HepG2 (cell line): ENCODE data around the gene FOXA1. TPM values are rescaled to one million over a fixed set of nuclear protein-coding genes. Genes with fewer than 3 reads are reported as not detected.
A peak's percentile ranks its signal among the peaks of the same experiment; 100 is the strongest.

Experiments used
- CHCHD3 ChIP-seq: sonication (generic); formaldehyde crosslinking; IDR thresholded peaks from 2 replicates; pipeline ENCODE4 v1.8.0; 2022; ENCODE audit warnings: mild to moderate bottlenecking, missing genetic modification reagents, moderate library complexity
- GATAD2A ChIP-seq: IDR thresholded peaks from 2 replicates; pipeline ENCODE4 v1.6.1; 2016
- POGZ ChIP-seq: sonication (generic); formaldehyde crosslinking; IDR thresholded peaks from 2 replicates; pipeline ENCODE4 v1.4.0; 2020; ENCODE audit warnings: mild to moderate bottlenecking, missing genetic modification reagents
- THYN1 ChIP-seq: sonication (generic); formaldehyde crosslinking; IDR thresholded peaks from 2 replicates; pipeline ENCODE4 v1.8.1; 2023; ENCODE audit warnings: low read depth, mild to moderate bottlenecking, moderate library complexity, missing genetic modification reagents, borderline replicate concordance
- ZMYM4 ChIP-seq: sonication (generic); formaldehyde crosslinking; IDR thresholded peaks from 2 replicates; pipeline ENCODE4 v1.8.1; 2023; ENCODE audit warnings: mild to moderate bottlenecking, missing genetic modification reagents
- ZNF317 ChIP-seq: sonication (generic); formaldehyde crosslinking; IDR thresholded peaks from 2 replicates; pipeline ENCODE4 v1.5.0; 2020; ENCODE audit warnings: mild to moderate bottlenecking, missing genetic modification reagents
- ZNF350 ChIP-seq: sonication (generic); formaldehyde crosslinking; IDR thresholded peaks from 2 replicates; pipeline ENCODE4 v1.4.0; 2020; ENCODE audit warnings: mild to moderate bottlenecking, low read depth, missing genetic modification reagents, borderline replicate concordance
- ZNF672 ChIP-seq: sonication (generic); formaldehyde crosslinking; IDR thresholded peaks from 2 replicates; pipeline ENCODE4 v1.8.1; 2022; ENCODE audit warnings: missing genetic modification reagents
- ZNF710 ChIP-seq: sonication (generic); formaldehyde crosslinking; IDR thresholded peaks from 2 replicates; pipeline ENCODE4 v1.5.0; 2020; ENCODE audit warnings: mild to moderate bottlenecking, missing genetic modification reagents, borderline replicate concordance
- polyA plus RNA-seq, 8 experiments: library from polyadenylated mRNA; depleted of rRNA in 3 of 8; stranded (reverse) in 7 of 8; unstranded in 1 of 8; fragments of >200 nt; fragmentation: Illumina TruSeq in 4 of 8; extraction: Trizol in 4 of 8; gene quantifications; 2 replicates each; pipeline versions ENCODE4 v1.2.1 to v1.2.3, GENCODE V29; 2011 to 2016; ENCODE audit warnings: low read depth in 4 of 8, missing spikeins in 1 of 8, mixed read lengths in 1 of 8; ENCODE audit not compliant: insufficient read depth in 1 of 8
- total RNA-seq, 5 experiments: library from RNA; depleted of rRNA; stranded (reverse); fragments of >200 nt; fragmentation: Illumina TruSeq; extraction: Trizol; gene quantifications; 2 replicates each; pipeline ENCODE4 v1.2.3, GENCODE V29; 2016; ENCODE audit warnings: low read depth in 1 of 5
- TF ChIP-seq, protein P1 (sequence below): sonication (generic); formaldehyde crosslinking; IDR thresholded peaks from 2 replicates; pipeline ENCODE4 v1.4.0; 2020; ENCODE audit warnings: mild to moderate bottlenecking, missing genetic modification reagents
- TF ChIP-seq, protein P2 (sequence below): IDR thresholded peaks from 2 replicates; pipeline ENCODE4 v1.6.1; 2016; ENCODE audit warnings: low read depth, missing genetic modification reagents, missing compliant biosample characterization
- TF ChIP-seq, protein P3 (sequence below): sonication (generic); formaldehyde crosslinking; conservative IDR thresholded peaks from 2 replicates; pipeline ENCODE4 v1.8.0; 2022; ENCODE audit warnings: mild to moderate bottlenecking, moderate library complexity, missing genetic modification reagents

FOXA1 gene
- total and polyA plus RNA-seq, 2 of the 13 experiments (the other 11 are each of a cell fraction or from before 2014, with no cell fraction given): 43.4 to 58.6 TPM

DNA sequence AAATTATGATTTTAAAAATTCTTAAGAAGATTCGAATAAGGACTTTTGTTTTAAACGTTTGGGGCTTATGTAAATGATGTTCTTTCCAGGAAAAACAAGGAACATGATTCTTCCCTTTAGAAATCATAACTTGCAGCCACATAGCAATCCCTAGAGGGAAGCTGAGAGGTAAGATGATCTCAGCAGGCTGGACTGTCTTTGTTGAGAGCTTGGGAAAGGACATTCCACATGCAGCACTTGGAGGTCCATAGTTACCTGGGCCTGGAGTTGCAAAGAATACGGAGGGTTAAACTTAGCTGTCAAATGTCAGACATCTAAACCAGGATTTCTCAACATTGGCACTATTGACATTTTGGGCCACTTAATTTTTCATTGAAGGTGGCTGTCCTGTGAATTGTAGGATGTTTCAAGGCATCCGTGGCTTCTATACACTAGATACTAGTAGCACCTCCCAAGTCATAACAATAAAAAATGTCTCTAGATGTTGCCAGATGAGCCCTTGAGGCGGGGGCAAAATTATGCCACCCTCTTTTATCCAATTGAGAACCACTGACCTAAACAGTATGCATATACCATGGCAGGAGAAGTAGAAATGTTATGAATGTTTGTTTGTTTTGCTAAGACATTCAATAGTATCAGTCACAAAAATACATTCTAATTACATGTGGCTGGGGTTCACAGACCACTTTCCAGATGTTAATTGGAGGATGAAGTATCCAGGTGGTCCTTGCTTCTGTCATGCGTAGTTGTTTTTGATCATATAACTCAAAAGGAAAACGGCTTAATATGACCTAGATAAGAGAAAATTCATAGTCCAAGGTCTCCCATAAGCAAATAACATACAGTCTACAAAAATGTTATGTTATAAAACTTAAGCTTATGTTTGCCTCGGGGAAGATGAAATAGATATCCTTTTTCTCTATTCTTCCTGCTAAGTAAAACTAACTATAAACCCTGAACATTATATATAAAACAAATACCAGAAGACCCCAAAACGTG lies 30.8 kb upstream of the FOXA1 start (continued):
- TF ChIP-seq ZMYM4 (peak; percentile 33; the same call in 1 of the 2 replicates), ZNF710 (CRISPR knock-in tag) (no peak), THYN1 (CRISPR knock-in tag) (peak; percentile 15; the same call in 1 of the 2 replicates), POGZ (CRISPR knock-in tag) (peak; percentile 16; the same call in 1 of the 2 replicates), ZNF317 (CRISPR knock-in tag) (0 out of 2 replicates have a peak, but pooled peaks have one; percentile 49), CHCHD3 (no peak), ZNF672 (CRISPR knock-in tag) (no peak), ZNF350 (CRISPR knock-in tag) (no peak), GATAD2A (CRISPR knock-in tag) (peak; percentile 29; the same call in 1 of the 2 replicates)
- TF ChIP-seq, protein P1, sequence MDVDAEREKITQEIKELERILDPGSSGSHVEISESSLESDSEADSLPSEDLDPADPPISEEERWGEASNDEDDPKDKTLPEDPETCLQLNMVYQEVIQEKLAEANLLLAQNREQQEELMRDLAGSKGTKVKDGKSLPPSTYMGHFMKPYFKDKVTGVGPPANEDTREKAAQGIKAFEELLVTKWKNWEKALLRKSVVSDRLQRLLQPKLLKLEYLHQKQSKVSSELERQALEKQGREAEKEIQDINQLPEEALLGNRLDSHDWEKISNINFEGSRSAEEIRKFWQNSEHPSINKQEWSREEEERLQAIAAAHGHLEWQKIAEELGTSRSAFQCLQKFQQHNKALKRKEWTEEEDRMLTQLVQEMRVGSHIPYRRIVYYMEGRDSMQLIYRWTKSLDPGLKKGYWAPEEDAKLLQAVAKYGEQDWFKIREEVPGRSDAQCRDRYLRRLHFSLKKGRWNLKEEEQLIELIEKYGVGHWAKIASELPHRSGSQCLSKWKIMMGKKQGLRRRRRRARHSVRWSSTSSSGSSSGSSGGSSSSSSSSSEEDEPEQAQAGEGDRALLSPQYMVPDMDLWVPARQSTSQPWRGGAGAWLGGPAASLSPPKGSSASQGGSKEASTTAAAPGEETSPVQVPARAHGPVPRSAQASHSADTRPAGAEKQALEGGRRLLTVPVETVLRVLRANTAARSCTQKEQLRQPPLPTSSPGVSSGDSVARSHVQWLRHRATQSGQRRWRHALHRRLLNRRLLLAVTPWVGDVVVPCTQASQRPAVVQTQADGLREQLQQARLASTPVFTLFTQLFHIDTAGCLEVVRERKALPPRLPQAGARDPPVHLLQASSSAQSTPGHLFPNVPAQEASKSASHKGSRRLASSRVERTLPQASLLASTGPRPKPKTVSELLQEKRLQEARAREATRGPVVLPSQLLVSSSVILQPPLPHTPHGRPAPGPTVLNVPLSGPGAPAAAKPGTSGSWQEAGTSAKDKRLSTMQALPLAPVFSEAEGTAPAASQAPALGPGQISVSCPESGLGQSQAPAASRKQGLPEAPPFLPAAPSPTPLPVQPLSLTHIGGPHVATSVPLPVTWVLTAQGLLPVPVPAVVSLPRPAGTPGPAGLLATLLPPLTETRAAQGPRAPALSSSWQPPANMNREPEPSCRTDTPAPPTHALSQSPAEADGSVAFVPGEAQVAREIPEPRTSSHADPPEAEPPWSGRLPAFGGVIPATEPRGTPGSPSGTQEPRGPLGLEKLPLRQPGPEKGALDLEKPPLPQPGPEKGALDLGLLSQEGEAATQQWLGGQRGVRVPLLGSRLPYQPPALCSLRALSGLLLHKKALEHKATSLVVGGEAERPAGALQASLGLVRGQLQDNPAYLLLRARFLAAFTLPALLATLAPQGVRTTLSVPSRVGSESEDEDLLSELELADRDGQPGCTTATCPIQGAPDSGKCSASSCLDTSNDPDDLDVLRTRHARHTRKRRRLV (CRISPR knock-in tag): no peak
- TF ChIP-seq, protein P2, sequence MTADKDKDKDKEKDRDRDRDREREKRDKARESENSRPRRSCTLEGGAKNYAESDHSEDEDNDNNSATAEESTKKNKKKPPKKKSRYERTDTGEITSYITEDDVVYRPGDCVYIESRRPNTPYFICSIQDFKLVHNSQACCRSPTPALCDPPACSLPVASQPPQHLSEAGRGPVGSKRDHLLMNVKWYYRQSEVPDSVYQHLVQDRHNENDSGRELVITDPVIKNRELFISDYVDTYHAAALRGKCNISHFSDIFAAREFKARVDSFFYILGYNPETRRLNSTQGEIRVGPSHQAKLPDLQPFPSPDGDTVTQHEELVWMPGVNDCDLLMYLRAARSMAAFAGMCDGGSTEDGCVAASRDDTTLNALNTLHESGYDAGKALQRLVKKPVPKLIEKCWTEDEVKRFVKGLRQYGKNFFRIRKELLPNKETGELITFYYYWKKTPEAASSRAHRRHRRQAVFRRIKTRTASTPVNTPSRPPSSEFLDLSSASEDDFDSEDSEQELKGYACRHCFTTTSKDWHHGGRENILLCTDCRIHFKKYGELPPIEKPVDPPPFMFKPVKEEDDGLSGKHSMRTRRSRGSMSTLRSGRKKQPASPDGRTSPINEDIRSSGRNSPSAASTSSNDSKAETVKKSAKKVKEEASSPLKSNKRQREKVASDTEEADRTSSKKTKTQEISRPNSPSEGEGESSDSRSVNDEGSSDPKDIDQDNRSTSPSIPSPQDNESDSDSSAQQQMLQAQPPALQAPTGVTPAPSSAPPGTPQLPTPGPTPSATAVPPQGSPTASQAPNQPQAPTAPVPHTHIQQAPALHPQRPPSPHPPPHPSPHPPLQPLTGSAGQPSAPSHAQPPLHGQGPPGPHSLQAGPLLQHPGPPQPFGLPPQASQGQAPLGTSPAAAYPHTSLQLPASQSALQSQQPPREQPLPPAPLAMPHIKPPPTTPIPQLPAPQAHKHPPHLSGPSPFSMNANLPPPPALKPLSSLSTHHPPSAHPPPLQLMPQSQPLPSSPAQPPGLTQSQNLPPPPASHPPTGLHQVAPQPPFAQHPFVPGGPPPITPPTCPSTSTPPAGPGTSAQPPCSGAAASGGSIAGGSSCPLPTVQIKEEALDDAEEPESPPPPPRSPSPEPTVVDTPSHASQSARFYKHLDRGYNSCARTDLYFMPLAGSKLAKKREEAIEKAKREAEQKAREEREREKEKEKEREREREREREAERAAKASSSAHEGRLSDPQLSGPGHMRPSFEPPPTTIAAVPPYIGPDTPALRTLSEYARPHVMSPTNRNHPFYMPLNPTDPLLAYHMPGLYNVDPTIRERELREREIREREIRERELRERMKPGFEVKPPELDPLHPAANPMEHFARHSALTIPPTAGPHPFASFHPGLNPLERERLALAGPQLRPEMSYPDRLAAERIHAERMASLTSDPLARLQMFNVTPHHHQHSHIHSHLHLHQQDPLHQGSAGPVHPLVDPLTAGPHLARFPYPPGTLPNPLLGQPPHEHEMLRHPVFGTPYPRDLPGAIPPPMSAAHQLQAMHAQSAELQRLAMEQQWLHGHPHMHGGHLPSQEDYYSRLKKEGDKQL (CRISPR knock-in tag): no peak
- TF ChIP-seq, protein P3, sequence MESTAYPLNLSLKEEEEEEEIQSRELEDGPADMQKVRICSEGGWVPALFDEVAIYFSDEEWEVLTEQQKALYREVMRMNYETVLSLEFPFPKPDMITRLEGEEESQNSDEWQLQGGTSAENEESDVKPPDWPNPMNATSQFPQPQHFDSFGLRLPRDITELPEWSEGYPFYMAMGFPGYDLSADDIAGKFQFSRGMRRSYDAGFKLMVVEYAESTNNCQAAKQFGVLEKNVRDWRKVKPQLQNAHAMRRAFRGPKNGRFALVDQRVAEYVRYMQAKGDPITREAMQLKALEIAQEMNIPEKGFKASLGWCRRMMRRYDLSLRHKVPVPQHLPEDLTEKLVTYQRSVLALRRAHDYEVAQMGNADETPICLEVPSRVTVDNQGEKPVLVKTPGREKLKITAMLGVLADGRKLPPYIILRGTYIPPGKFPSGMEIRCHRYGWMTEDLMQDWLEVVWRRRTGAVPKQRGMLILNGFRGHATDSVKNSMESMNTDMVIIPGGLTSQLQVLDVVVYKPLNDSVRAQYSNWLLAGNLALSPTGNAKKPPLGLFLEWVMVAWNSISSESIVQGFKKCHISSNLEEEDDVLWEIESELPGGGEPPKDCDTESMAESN (CRISPR knock-in tag): no peak
